Measurements from ENCODE around the gene USP2. TPM values are rescaled to one million over a fixed set of nuclear protein-coding genes. Genes with fewer than 3 reads are reported as not detected.

Gene USP2
- total RNA-seq, 4 donors from 2014 or later: 0.19 to 8.7 (median 1.0) TPM

GRCh38 chr11:119359365-119360214 lies 21.9 kb downstream of the USP2 start:
- TF ChIP-seq, protein P1, sequence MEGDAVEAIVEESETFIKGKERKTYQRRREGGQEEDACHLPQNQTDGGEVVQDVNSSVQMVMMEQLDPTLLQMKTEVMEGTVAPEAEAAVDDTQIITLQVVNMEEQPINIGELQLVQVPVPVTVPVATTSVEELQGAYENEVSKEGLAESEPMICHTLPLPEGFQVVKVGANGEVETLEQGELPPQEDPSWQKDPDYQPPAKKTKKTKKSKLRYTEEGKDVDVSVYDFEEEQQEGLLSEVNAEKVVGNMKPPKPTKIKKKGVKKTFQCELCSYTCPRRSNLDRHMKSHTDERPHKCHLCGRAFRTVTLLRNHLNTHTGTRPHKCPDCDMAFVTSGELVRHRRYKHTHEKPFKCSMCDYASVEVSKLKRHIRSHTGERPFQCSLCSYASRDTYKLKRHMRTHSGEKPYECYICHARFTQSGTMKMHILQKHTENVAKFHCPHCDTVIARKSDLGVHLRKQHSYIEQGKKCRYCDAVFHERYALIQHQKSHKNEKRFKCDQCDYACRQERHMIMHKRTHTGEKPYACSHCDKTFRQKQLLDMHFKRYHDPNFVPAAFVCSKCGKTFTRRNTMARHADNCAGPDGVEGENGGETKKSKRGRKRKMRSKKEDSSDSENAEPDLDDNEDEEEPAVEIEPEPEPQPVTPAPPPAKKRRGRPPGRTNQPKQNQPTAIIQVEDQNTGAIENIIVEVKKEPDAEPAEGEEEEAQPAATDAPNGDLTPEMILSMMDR (IDR thresholded peaks at IDR 0.05; ENCODE audit: low read depth): no peak

- TF ChIP-seq, protein P1 (IDR thresholded peaks at IDR 0.05; ENCODE audit: low read depth): no peak
These were observed 24.4 kb downstream of the USP2 start for GRCh38 chr11:119357074-119357473.

DNA sequence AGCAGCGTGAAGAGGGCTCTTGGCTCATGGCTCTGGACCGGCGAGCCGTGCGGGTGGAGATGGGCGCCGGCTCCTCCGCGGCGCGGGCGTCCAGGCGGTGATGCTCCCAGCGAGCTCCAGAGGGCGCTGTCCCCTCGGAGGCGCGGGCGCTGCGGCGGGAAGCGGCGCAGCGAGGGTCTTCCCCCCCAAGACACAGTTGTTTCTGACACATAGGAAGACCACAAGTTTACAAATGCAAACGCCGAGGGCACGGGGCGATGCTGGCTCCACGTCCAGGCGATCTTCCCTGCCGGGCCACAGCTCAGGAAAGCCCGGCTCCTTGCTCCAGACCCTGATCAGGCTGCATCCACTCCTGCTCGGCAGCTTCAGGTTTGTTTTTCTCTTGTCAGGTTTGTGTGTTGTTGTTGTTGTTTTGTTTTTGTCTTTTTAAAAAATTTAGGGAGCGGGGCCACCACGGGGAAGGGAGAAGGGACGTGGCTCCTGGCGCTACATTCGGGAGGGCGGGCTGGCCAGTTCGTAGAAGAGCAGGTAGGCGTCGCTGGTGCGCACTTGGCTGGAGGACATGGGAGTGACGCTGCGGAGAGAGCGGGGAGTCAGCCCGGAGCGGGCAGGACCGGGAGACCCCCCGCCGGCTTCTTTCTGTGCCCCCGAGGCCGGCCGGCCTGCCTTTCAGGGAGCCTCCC lies 25.0 kb downstream of the USP2 start:
- TF ChIP-seq, protein P1 (IDR thresholded peaks at IDR 0.05; ENCODE audit: low read depth): no peak

- TF ChIP-seq, protein P1 (IDR thresholded peaks at IDR 0.05; ENCODE audit: low read depth): no peak
These were observed 26.2 kb downstream of the USP2 start for GRCh38 chr11:119355091-119355843.

DNA sequence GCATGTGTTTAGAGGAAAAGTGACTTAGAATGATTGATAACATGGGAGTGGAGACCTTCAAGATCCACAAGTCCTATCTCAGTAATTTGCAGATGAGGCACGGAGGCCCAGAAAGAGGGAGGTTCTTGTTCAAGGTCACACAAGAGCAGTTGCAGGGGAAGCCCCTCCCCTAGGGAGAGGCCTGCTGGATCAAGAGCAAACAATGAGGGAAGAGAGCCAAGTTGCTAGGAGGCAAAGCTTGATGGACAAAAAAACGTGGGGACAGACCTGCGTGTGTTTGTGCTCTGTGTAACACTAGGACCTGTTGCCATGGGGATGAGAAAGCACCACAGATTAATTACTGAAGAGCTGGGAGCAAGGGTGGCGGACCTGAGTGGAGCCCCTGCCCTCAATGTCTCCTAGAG lies 28.6 kb downstream of the USP2 start:
- TF ChIP-seq, protein P1 (IDR thresholded peaks at IDR 0.05; ENCODE audit: low read depth): no peak

DNA sequence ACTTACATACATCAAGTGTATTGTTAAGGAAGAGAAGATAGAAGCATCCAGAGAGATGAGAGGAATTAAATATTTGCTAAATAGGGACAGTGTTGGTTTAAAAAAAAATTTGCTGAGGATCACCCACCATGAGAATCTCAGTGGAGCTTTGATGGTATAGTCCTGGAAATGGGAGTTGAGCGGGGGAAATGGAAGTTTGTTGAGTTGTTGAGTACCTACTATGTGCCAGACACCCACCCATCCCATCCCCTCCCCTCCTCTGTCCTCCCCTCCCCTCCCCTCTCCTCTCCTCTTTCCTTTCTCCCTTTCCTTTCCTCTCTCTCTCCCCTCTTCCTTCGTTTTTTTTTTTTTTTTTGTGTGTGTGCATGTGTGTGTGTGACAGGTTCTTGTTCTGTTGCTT lies 30.3 kb downstream of the USP2 start:
- TF ChIP-seq, protein P1 (IDR thresholded peaks at IDR 0.05; ENCODE audit: low read depth): no peak

DNA sequence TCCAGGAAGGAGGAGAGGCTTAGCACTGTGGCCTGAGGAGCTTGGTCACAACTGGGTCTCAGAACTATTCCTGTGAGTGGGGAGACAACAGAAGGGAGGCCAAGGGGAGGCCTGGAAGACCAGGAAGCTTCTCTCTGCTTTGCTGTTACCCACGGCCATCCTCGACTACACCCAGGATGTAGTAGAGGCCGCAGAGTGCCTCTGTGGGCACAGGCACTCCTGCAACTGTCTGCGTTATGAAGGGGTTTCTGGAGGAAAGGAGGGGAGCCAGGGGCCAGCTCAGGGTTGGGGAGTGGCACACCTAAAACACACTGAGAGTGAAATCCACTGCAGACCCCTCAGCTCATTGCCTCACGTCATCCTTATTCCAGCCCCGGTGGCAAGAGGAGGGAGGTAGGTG lies 31.2 kb downstream of the USP2 start:
- TF ChIP-seq, protein P1 (IDR thresholded peaks at IDR 0.05; ENCODE audit: low read depth): no peak

Data from subcutaneous adipose tissue (tissue), 4 donors.